Mammary epithelial cell (primary cell): ENCODE results near the gene SLC2A3.

Source experiments
- CTCF ChIP-seq, 2 donors: IDR thresholded peaks in 1 of 2; conservative IDR thresholded peaks in 1 of 2; 2 replicates each; pipeline ENCODE4 v1.5.1; 2011 to 2012; ENCODE audit warnings: inconsistent platforms in 2 of 2, low read length in 2 of 2, mild to moderate bottlenecking in 2 of 2, control low read depth in 1 of 2, low read depth in 1 of 2; ENCODE audit not compliant: insufficient read depth in 1 of 2; ENCODE audit errors: extremely low read depth in 1 of 2
- EZH2 ChIP-seq: IDR thresholded peaks from 2 replicates; pipeline ENCODE4 v1.6.1; 2012; ENCODE audit warnings: low read length, inconsistent platforms, borderline replicate concordance

GRCh38 chr12:7934889-7935492 lies 996 bp downstream of the SLC2A3 start:
- TF ChIP-seq CTCF (conservative IDR thresholded peaks at IDR 0.05 in 1 of 2, IDR thresholded peaks at IDR 0.05 in 1 of 2; ENCODE audit: extremely low read depth in 1 of 2, insufficient read depth in 1 of 2, low read depth in 1 of 2, low read length in 2 of 2) (no peak), EZH2 (no peak)
